GM21717 (cell line): Measurements from ENCODE around the gene ARID4B.
"Not testable (repeated sequence)": the region's sequence is repeated elsewhere in the genome, so short reads cannot be mapped to it uniquely, and the experiment has no call there.

Experiments
- ATAC-seq: cut with Tn5 transposase; IDR thresholded peaks from one replicate; pipeline ENCODE4 v1.9.1; 2021; ENCODE audit warnings: mild to moderate bottlenecking, moderate library complexity; ENCODE audit not compliant: unreplicated experiment

ARID4B gene

DNA sequence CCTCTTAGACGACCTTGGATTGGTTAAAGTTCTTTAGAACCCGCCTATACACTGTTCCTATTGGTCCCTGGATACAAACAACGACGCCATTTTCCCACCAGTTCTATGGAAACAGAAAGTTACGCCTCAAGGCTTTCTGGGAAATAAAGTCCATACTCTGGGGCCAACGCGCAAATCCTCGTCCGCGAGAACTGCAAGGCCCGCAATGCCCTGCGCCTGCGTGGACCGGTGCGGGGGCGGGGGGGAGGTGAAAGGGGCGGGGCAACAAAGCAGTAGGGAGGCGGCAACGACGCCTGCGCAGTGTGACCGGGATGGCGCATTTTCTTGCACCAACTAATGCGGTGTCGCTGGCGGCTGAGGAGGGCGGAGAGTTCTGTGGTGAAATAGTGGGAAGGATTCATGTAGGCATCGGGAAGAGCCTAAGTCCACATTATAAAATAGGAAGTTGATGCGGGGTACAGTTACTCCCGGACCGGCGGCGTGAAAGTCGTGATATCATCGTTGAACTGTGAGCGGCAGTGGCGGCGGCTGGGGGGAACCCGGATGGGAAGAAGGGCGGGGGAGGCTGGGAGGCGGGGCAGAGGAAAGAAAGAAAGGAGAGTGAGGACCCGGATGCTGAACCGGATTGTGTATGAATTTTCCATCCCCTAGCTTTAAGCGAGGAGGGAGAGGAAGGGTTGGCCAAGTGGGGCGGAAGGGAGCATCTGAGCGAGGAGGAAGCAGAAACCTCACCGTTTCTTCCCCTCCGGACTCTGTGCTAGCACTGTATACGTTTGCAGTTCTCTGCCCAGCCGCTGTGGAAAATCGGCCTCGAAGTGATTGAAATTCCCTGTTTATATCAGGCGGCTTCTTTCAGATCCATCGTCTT lies 526 bp upstream of the ARID4B start, which contains the start of gene GGPS1:
GGPS1 (plus strand) TSS at position 300 of the 868 bp plus-strand sequence. CDS start 6,695 bp downstream, outside the sequence.
- peak; percentile 61 for ATAC-seq

DNA sequence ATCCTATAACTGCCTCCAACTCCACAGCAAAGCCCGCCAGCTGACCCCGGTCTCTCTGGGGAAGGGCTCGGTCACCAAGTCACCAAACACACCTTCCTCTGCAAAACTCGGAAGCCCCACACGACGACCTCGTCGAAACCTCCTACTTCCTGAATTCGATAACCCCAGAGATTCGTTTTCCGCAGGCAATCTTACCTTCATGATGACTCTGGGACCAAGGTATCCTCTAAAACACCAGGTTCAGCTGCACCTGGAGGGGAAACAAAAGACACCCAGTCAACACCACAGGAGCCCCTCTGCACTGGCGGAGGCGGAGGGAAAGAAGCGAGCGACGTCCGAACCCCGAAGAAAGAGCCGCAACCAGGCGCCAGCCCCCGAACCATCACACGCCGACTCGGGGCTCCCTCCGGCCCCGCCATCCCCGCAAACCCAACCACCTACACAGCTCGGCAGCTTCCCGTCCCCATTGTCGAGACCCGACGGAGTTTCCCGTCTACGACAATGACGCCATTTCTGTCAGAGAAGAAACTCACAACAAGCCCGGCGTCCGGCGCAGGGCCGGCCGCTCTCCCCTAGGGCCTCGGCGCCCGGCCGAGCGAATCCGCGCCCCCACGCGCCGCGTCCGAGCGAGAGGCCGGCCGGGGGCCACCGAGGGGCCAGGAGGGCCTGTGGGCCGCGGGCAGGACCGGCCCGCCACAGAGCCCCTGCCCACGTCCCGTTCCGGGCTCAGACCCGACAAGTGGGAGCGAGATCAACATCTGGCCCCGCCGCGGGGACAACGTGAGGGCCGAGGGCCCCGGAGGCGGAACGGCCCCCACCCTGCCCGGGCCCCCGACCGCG lies 1.0 kb downstream of the ARID4B start:
- ATAC-seq, result no peak

DNA sequence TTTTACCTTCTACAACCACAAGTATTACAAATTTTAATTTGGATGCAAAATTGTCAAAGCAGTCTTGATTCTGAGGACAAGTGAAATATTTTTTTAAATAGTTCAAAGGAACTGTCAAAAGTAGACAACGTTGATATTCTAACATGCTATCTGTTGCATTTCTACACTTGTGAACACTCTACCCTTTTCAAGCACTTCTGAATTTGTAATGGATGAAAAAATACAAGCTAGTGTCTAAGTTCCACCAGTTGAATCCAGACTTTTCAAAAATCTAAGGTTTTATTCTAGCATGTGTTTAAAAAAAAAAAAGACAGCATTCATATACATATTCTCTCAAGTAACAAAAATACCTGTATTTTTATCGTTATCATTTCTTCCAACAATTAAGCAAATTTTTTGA lies 2.1 kb downstream of the ARID4B start:
- no peak for ATAC-seq

DNA sequence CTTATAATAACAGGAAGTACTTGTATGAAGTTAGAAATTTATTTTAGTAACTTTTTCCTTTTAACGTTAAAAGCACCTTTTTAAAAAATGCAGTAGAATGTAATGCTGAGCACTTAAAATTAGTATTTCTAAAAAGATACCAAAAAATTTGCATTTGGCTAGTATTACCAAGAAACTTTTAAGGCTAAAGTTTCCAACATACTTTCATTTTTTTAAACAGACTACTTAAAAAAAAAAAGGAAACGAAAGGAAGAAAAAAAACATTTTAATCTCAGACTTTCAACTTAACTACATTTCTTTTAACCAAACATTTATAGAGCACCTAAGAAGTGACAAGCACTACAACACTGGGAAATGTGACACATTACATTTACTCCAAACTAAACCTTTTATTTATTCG lies 2.8 kb downstream of the ARID4B start:
- ATAC-seq, result no peak

DNA sequence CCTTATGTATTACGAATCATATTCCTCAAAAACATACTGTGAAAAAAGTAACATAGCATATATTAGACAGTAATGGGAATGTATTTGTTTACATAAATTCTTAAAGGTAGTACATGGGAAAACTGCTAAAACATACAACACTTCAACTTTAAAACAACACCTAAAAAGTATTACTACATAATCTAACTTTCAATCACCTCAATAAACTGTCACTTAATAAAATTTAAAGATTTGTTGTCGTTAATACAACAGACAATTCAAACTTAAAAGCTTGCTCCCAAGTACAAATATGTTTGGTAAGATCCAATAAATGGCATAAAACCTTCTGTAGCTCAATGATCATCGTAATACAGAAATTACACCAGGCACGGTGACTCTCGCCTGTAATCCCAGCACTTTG lies 3.7 kb downstream of the ARID4B start:
- no peak for ATAC-seq

DNA sequence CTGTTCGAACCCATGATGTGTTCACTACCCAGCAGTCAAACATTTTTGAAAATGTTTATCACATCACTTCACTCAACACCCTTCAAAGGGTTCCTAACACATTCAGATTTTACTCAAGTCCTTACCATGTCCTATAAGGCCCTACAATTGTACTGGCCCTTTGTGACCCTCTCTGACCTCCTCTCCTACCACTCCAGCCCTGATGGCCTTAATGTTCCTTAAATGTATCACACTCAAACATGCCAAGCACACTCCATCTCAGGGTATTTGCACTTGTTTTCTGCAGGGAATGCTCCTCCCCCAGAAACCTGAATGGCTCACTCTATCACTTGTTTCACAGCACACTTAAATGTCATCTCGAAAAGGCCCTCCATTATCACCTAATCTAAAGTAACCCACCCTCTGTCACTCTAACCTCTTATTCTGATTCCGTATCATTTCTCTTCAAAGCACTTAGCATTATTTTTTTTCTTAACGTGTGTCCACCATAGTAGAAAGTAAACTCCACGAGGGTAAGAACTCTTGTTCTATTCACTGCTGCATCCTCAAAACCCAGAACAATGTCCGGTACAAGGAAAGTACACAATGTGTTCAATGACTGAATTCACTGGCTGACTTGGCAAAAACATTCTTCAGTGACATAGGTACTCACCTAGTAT lies 7.3 kb downstream of the ARID4B start:
- ATAC-seq, result no peak

DNA sequence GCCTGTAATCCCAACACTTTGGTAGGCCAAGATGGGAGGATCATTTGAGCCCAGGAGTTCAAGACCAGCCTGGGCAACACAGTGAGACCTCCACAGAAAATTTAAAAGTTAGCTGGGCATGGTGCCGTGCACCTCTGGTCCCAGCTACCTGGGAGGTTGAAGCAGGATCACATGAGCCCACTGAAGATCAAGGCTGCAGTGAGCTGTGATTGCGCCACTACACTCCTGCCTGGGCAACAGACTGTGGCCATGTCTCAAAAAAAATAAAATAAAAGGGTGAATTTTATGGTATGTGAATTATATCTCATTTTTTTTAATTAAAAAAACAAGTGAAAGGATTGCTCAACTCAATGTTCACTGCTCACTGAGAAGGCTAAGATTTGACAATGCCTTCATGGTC lies 8.7 kb downstream of the ARID4B start:
- ATAC-seq, result no peak

DNA sequence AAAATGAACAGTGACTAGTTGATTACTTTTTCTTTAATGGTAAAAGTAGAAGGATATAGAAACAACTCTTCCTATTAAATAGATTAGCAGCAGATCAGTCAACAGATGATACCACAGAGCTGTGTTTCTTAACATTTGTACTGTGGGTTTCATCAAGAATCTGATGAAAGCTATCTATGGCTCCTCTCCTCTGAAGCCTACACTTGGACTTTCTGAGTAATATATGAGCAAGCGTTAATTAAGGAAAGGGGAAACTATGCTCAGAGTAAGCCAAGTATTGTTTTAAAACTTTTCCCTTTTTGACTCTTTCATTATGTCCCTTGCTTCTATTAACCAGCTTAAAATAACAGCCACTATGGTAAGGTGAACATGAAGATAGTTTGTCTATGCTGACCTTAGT lies 10.8 kb downstream of the ARID4B start:
- no peak for ATAC-seq

DNA sequence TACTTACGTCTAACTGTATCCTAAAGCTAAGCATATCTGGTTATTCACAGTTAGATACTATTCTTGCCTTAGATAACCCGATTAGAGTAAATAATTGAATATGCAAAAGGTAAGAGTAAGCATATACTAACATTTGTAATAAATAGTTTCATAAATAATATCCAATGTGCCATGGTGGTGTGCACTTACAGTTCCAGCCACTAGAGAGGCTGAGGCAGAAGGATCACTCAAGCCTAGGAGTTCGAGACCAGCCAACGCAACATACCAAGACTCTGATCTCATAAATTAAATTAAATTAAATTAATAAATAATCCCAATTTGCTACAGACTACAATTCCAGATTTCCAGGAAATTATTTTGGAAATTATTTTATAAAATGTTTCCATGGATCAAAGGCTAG lies 12.2 kb downstream of the ARID4B start:
- ATAC-seq, result no peak

DNA sequence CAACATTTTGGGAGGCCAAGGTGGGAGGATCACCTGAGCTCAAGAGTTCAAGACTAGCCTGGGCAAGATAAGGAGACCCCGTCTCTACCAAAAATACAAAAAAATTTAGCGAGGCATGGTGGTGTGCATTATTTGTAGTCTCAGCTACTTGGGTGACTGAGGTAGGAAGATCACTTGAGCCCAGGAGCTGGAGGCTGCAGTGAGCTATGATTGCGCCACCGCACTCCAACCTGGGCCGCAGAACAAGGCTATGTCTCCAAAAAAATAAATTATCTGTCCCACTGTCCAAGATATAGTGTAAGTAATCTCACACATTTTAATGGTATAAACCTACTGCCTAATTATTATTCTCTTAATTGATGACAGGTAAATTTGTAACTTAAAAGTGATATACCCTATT lies 12.8 kb downstream of the ARID4B start:
- no peak for ATAC-seq

DNA sequence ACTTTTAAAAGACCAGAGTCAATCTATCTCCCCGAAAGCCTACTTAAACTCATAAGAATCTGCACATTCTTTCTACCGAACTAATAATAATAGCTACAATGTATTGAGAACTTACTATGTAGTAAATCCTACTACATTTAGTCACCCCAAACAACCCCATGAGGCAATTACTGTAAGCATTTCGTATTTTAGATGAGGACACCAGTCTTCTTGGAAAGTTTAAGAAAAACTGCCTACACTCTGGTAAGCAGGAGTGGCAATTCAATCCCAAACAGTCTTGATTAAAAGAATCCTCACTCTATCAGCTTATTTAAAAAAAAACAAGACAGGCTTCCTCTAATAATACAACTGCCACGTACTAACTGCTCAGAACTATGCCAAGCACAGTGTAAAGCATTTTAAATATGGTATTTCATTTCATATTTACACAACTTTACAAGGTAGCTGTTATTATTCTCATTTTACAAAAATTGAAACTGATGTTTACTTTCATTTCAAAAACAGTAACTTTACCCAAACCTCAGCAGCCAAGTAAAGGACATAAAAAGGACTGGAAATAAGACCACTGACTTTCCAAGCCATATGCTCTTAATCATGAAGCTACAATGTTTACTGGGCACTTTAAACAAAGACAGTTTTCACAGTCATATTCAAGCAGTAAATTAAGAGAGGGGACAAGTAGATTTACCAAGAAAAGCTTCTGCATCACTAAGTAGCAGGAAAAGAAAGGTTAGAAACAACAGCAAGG lies 13.9 kb downstream of the ARID4B start:
- ATAC-seq, result no peak

DNA sequence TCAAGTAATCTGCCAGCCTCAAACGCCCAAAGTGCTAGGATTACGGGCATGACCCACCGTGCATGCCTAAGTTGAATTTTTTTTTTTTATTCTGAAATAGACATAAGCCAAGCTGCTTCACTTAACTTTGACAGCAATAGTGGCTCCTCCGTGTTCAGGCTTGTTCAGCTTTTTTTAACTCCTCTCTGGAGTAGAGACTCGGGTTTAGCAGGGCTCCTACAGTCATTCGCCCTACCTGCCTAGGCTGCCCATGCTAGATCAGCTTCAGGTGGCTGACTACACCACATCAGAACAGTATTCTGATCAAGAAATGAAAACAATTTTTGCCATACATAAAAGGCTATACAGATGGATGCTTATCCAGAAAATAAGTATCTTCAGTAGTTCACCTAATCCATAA lies 14.7 kb downstream of the ARID4B start:
- ATAC-seq, result no peak

DNA sequence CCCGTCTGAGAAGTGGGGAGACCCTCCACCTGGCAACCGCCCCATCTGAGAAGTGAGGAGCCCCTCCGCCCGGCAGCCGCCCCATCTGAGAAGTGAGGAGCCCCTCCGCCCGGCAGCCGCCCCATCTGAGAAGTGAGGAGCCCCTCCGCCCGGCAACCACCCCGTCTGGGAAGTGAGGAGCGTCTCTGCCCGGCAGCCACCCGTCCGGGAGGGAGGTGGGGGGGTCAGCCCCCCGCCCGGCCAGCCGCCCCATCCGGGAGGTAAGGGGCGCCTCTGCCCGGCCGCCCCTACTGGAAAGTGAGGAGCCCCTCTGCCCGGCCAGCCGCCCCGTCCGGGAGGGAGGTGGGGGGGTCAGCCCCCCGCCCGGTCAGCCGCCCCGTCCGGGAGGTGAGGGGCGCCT lies 18.8 kb downstream of the ARID4B start:
- ATAC-seq, result not testable (repeated sequence)

DNA sequence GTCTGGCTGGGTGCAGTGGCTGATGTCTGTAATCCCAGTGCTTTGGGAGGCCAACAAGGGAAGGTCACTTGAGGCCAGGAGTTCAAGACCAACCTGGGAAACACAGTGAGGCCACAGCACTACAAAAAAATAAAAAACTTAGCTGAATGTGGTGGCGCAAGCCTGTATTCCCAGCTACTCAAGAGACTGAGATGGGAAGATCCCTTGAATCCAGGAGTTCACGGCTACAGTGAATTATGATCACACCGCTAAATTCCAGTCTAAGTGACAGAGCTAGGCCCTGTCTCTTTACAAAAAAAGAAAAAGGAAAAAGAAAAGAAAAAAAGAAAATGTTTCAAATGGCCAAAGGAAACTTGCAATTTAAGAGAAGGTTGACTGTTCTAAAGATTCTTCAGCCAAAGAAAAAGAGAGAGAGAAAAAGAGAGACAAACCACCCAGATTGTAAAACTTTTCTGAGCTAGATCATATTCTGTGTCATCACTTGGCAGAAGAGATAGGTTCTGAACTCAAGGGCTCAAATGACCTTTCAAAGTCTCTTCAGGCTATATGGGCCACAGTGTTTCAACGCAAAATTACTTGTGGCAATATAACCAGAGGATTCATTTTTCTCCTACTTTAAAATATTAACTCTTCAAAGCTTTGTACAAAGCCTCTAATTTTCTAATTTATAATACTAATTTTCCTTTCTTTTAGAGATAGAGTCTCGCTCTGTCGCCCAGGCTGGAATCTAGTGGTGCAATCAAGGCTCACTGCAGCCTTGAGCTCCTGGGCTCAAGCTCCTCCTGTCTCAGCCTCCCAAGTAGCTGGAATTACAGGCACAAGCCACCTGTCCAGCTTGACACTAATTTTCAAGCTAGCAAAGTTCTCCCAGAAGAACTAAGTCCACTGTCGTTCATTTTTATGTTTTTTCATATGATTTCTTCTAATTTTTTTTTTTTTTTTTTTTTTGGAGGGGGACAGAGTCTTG lies 20.5 kb downstream of the ARID4B start:
- no peak for ATAC-seq

DNA sequence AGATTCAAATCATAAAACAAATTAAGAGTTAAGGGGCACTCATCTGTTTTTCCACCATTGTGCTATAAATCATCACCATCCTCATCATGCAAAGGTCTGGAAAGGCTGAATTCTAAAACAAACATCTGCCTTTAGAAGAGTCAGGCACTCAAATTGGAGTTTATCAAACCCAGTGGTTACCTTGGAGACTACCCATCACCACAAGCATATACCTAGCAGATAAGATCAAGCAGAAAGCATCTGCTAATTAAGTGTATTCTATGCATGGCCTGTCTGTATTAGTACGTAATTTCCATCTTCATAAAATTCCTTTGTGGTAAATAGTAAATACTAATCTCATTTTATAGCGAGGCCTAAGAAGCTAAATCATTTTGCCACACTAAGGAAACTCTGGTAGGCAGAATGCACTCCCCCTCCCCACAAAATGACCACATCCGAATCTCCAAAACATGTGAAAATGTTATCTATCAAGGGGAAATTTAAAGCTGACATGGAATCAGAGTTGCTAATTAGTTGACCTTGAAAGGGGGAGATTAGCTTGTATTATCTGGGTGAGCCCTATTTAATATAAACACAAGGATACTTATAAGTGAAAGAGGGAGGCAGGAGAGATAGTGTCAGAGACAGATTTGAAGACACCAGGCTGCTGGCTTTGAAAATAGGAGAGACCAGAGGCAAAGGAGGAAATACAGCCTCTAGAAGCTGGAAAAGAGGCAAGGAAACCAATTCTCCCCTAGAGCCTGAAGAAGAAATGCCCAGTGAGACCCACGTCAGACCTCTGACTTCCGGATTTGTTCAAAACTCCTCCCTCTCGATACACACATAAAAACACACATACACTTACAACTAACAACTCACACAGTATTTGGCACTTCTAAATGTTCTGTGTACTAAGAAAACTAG lies 23.2 kb downstream of the ARID4B start:
- no peak for ATAC-seq

DNA sequence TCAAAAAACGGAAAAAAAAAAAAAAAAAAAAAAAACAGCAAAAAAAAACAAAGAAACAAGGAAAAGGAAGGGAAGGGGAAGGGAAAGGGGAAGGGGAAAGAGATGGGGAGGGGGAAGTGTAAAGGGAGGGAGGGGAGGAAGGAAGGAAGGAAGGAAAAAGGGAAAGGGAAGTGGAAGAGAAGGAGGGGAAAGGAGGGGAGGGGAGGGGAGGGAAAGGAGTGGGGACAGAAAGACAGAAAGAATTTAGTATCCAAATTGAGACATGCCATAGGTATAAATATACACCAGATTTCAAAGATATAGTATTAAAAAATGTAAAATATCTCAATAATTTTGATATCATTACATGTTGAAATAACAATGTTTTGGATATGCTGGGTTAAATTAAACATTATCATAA lies 25.8 kb downstream of the ARID4B start:
- no peak for ATAC-seq

DNA sequence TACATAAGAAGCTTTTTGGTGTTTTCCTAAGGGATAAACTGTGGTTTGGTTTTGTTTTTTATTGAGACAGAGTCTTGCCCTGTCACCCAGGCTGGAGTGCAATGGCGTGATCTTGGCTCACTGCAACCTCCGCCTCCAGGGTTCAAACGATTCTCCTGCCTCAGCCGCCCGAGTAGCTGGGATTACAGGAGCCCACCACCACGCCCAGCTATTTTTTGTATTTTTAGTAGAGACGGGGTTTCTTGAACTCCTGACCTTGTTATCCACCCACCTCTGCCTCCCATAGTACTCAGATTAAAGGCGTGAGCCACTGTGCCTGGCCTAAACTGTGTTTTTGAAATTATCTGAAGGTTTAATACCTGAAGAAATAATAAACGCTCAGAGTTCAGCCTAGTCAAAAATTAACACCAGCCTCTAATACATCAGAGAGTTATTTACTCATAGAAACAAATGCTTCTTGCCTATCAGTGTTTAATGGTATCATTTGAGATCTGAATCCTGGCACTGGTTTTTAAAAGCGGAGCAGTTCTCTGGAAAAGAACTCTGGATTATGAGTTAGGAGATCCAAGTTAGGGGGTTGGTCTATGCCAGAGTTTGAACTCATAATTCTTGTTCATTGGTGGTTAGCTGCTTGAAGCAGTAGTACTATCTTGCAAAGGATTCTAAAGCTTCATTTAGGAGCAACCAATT lies 28.7 kb downstream of the ARID4B start:
- ATAC-seq, result no peak

DNA sequence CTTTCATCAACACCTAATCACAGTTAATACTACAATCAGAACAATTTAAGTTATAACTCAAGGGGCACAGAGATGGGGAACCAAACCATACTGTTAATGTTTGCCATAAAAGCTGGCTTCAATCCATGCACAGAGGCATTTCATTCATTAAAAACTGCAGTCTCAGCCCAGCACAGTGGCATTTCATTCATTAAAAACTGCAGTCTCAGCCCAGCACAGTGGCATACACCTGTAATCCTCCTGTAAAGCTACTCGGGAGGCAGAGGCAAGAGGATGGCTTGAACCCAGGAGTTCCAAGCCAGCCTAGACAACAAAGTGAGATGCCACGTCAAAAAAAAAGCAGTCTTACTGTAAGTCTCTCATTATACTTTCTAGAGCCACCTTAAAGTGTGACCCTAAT lies 29.2 kb downstream of the ARID4B start:
- no peak for ATAC-seq
